ENCODE results near the gene EEF1AKMT3. TPM values are rescaled to one million over a fixed set of nuclear protein-coding genes. Genes with fewer than 3 reads are reported as not detected.

The EEF1AKMT3 gene
- total RNA-seq, 1 donor from 2014 or later, result 4.5 TPM

Other genes starting within 250 kb of the EEF1AKMT3 start
- 5.9 and 8.6 TPM in 2 replicates for gene MBD6, start 249.8 kb upstream of the EEF1AKMT3 start, total RNA-seq
- 75.1 and 102 TPM in 2 replicates for gene DCTN2, start 225.4 kb upstream of the EEF1AKMT3 start, total RNA-seq
- gene KIF5A, start 222.6 kb upstream of the EEF1AKMT3 start, total RNA-seq, result under 0.01 TPM in 2 replicates
- 10.9 and 15.2 TPM in 2 replicates for gene PIP4K2C, start 181.4 kb upstream of the EEF1AKMT3 start, total RNA-seq
- 1.0 and 4.4 TPM in 2 replicates for gene DTX3, start 167.8 kb upstream of the EEF1AKMT3 start, total RNA-seq
- 0.77 and 1.6 TPM in 2 replicates for gene ARHGEF25, start 161.2 kb upstream of the EEF1AKMT3 start, total RNA-seq
- 0.13 TPM in 2 replicates for gene B4GALNT1, start 139.4 kb upstream of the EEF1AKMT3 start, total RNA-seq
- 141 and 188 TPM in 2 replicates for gene OS9, start 78.5 kb upstream of the EEF1AKMT3 start, total RNA-seq
- gene AGAP2, start 33.9 kb upstream of the EEF1AKMT3 start, total RNA-seq, result 0.26 and 0.51 TPM in 2 replicates
- 41.6 and 53.9 TPM in 2 replicates for gene TSPAN31, start 27.6 kb upstream of the EEF1AKMT3 start, total RNA-seq
- 146 and 180 TPM in 2 replicates for gene CDK4, start 20.3 kb upstream of the EEF1AKMT3 start, total RNA-seq
- 3.0 and 5.8 TPM in 2 replicates for gene MARCHF9, start 17.5 kb upstream of the EEF1AKMT3 start, total RNA-seq
- 0.13 and 0.39 TPM in 2 replicates for gene CYP27B1, start 5.5 kb upstream of the EEF1AKMT3 start, total RNA-seq
- 2.4 and 4.0 TPM in 2 replicates for gene METTL1, start 509 bp upstream of the EEF1AKMT3 start, total RNA-seq
- gene TSFM, start 10.2 kb downstream of the EEF1AKMT3 start, total RNA-seq, result 15.2 and 18.5 TPM in 2 replicates
- gene AVIL, start 46.1 kb downstream of the EEF1AKMT3 start, total RNA-seq, result 0.90 and 1.3 TPM in 2 replicates
- 46.9 and 84.1 TPM in 2 replicates for gene CTDSP2, start 74.1 kb downstream of the EEF1AKMT3 start, total RNA-seq
- 6.3 and 10.1 TPM in 2 replicates for gene ATP23, start 169.0 kb downstream of the EEF1AKMT3 start, total RNA-seq

Measured in dermis microvascular lymphatic vessel endothelial cell (primary cell).